AML-193 (cell line): Measurements from ENCODE around the gene NELL1.

Experiments used
- DNase-seq, 2 experiments: peaks; one replicate each; lab custom pipeline; 2025; lab: John Stamatoyannopoulos, UW

NELL1 gene

DNA sequence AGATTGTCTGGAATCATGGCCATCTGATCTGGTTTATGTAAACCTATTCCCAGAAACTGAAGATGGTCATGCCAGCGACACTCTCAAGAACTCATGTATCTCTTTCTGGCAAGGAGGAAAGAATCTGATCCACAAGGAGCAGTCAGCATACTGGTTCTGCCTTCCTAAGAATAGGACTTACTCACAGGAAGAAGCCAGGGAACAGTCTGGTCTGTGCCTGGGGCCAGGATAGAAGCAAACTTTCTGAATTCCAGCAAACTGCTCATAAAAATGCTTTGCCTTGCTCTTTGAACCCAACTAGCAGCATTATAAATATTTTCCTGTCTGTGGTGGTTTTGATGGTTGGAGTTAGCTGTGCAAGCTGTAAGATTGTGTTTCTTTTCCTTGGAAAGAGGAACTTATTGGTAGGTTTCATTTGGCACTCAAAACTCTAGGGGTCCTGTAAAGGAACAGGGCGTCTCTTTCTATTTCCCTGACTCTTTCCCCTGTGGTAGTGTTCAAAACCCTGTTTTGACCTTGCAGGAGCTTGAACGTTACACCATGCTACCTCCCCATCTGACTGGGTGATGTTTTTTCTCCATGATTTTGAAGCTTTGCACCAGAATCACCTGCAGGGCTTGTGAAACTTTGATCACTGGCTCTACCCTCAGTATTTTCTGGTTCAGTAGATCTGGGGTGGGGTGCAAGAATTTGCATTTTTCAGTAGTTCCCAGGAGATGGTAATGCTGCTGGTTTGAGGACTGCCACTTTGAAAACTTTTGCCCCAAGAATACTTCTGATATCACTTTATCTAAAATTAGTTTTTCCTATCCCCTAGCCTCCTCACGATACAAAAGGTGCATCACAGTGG, 895.7 kb downstream of the NELL1 start:
- DNase-seq = no peak

DNA sequence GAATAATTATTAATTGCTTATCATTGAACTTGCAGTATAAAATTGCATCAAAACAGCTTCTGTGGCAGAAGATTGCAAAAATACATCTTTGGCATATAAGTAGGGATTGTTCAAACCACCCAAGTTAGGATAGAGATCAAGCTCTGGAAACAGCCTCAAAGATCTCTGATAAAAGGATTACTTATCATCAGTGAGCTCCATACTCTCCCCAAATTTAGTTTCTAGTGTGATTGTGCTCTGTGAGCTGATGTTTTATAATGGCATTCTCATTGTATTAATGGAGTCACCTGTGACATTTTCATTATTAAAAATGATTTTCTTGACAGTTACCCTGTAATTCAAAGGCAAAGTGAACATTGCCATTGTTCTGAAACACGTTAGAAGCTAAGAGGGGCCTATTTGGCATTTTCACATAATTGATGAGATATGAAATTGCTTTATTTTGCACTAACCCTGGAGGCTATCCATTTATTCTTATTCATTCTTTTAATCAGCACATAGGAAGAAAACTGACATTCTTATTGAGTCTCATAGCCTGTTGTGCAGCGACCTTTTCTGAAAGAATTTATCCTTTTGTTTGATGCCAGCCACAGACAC, 897.2 kb downstream of the NELL1 start:
- no peak for DNase-seq

- no peak for DNase-seq
Measured at GRCh38 chr11:21567645-21568290, 898.4 kb downstream of the NELL1 start.

GRCh38 chr11:21572210-21572609, 902.8 kb downstream of the NELL1 start:
- no peak for DNase-seq

- no peak for DNase-seq
Measured at GRCh38 chr11:21582791-21583190, 913.4 kb downstream of the NELL1 start.

GRCh38 chr11:21588754-21589153, 919.4 kb downstream of the NELL1 start:
- DNase-seq = no peak

GRCh38 chr11:21602699-21603098, 933.3 kb downstream of the NELL1 start:
- no peak for DNase-seq

- no peak for DNase-seq
Measured at GRCh38 chr11:21603886-21604285, 934.5 kb downstream of the NELL1 start.

DNA sequence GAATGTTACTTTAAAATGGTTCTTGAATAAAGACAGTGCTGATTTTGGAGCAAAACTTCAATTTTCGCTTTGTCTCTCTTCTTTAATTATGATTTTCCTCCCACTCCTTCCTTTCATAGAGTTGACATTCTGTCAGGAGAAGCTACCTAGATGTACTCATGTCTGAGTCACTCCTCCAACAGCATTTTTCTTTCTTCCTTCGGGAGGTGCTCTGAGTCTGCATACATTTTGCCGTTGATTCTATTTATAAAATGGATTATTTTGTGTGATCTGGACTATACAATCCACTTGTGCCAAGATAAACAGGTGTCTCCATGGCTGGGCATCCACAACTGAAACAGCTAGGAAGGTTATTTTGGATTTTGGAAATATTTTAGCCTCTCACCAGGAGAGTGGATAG, 935.2 kb downstream of the NELL1 start:
- DNase-seq = no peak

DNA sequence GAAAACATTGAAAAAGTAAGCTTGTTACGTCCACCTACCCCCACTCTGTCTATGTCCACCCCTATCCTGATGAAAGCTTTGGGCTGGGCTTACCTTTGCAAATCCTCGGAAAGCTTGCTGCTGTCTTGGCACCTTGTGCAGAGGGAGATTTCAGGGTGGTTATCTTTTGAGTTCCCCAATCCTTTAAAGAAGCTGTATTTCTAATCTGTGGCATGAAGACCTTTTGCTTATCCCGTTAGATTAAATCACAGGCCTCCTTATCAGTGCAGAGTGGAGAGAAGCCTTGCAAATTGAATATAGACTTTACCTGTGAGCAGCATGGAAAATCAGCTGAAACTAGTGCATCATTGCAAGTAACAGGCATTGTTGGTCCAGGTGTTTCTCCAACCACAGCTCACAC, 942.9 kb downstream of the NELL1 start:
- no peak for DNase-seq

DNA sequence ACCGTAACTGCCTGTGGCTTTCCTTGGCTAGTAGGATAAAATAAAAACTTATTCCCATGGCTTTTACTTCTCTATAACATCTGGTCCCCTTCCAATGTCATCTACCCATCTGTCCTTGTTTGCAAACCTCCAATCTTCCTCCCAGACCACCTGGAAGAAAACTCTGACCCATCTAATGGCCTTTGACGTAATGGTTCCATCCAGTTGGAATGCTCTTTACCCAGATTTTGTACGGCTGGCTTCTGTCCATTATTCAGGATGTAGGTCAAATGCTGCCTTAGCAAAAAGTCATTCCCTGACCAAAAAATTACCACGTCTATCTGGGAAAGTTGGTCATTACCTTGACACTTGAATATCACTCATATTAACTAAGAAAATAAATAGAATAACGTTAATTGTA, 945.6 kb downstream of the NELL1 start:
- DNase-seq = no peak

DNA sequence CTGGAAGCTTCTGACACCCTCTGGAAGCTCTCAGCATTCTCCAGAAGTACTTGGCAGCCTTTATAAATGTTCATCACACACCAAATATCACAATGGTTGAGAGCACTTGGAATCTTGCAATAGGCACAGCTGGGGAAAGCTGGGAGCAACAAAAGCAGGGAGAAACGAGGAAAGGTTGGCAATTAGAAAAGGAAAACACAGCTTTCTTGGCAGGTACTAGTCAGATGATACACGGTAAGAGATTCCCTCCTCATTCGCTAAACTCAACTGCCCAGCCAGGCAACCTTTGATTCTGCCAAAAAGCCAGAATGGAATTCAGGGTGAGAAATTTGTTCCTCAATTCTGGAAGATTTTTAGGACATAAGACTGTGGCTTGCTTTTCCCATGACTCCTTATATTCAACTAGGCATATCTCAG, 946.6 kb downstream of the NELL1 start:
- no peak for DNase-seq

DNA sequence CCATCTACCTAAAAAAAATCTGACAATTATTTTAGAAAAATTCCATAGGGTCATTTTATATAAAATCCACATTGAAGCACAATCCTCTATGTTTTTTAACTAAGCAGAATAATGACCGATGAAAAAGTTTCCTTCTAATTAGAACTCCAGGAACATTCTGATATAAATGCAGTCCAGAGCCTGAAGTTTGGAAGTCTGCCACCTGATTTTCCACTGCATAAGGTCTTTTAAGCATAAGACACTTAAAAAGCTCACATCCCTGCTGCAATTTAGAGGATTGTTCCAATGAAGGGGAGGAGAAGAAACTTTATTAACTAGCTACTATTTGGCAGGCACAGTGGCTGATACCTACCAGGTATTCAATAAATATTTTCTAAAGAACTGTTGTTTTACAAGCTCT, 953.2 kb downstream of the NELL1 start:
- DNase-seq = no peak

- DNase-seq = no peak
Measured at GRCh38 chr11:21622995-21623394, 953.6 kb downstream of the NELL1 start.
